NCI-H1105 (cell line): ENCODE results near the gene GADD45G.

Experiments
- DNase-seq: peaks from one replicate; lab custom pipeline; 2025; lab: John Stamatoyannopoulos, UW

Gene GADD45G

GRCh38 chr9:89592963-89593726, 11.7 kb upstream of the GADD45G start:
- DNase-seq = no peak

GRCh38 chr9:89593727-89594427, 10.9 kb upstream of the GADD45G start:
- peak; percentile 23 for DNase-seq

DNA sequence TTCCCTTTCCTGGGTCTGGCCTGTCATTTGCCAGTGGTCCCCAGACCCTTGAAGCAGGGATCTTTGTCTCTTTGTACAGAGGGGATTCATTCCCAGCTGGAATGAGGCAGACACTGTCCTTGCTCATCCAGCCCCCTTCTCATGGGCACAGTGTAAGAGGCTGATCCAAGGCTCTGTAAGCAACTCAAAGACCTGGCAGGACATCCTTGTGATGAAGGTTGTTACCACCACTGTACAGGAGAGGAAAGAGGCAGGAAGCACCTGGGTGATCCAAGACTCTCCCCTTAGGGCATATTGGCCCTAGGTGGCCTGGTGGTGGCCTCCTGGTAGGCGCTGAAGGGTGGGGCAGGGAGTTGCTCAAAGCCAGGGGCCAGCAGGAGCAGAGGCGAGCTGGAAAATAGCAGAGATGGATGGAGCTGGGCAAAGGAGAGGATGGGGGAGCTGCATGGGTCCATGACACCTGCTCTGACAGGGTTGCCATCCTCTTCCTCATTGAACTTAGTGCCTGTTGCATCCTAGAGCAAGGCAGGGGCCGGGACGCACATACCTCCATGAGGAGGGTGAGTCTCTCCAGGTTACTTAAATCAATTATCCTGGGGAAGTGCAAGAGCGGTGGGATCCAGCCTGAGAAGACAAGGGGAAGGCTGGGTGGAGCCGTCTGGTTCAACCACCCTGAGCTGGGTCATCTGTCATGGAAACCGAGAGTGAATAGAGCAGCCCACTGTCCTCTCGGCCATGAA, 9.8 kb upstream of the GADD45G start:
- no peak for DNase-seq

- DNase-seq = no peak
Observed at GRCh38 chr9:89595646-89596045, 9.2 kb upstream of the GADD45G start.

DNA sequence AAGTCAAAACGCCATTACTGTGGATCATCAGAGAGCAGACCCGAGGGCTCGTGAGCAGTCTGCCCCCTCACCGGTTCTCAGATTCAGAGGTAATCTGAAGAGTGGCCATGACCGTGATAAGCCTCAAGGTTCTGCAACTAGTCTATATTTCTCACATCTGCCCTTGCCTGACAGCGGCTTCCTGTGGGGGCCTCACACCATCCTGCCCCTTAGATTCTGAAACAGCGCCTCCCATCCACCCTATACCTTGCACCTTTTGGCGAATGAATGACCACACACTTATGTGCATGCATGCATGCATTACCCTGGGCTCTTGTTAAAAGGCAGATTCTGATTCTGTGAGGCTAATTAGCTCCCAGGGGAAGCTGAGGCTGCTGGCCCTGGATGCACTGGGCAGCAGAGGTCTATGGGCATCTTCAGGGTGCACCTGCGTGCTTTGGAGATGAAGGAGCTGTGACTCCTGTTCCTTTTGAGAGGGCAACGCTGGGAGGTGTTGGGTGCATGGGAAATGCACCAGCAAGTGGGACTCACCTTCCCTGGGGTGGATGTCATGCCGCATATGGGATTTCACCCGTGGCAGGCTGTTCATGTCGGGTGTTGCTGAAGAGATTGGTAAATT, 7.8 kb upstream of the GADD45G start:
- DNase-seq = no peak

- DNase-seq = no peak
Observed at GRCh38 chr9:89597711-89598362, 7.0 kb upstream of the GADD45G start.

DNA sequence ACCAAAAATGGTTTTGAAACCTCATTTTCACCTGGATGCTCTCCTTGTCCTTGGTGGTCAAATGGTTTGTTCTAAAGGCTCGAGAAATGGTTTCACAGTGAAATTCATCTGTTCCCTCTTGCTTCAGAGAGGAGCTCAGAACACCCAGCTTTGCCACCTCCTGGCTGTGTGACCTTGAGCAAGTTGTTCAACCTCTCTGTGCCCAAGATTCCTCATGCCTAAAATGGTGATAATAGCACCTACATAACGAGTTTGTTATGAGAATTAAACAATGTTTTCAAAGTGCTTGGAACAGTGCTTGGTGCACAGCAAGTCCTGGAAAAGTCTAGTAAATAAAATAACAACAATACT, 6.5 kb upstream of the GADD45G start:
- no peak for DNase-seq

GRCh38 chr9:89598926-89599325, 5.9 kb upstream of the GADD45G start:
- DNase-seq = no peak

DNA sequence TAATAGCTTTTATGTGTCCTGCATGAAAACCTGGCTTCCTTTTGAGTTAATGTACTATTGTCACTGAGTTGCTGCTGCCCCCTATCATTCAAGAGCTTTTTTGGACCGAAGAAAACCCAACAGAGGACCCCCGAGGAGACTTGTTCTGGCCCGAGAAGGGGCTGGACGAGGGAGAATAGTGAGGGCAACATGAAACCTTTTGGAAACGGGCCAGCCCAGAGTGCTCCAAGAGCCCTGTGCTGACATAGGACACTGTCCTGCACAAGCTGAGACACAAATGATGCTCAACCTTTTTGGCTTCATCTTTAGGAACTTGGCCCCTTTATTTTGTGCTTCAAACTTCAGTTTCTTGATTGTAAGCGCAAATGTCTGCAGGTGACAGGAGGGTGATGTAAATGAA, 4.0 kb upstream of the GADD45G start:
- DNase-seq = no peak

DNA sequence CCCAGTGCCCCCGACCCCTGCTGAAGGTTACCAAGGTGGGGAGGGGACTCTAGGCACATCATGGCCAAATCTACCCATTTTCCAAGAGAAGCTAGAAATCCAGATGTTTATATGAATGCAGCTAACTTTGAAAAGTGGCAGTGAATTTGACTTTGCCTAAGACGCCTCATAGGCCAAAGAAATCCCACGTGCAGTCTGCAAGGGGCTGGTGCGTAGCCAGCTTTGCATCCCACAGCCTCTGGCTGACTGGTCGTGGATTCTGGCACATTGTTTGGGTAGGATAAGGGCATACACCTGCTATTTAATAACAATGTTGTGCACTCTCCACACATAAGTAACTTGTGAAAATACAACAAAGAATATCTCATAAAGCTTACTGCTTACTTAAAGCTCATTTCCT, 3.5 kb upstream of the GADD45G start:
- DNase-seq = no peak

GRCh38 chr9:89601856-89602562, 2.8 kb upstream of the GADD45G start:
- no peak for DNase-seq

DNA sequence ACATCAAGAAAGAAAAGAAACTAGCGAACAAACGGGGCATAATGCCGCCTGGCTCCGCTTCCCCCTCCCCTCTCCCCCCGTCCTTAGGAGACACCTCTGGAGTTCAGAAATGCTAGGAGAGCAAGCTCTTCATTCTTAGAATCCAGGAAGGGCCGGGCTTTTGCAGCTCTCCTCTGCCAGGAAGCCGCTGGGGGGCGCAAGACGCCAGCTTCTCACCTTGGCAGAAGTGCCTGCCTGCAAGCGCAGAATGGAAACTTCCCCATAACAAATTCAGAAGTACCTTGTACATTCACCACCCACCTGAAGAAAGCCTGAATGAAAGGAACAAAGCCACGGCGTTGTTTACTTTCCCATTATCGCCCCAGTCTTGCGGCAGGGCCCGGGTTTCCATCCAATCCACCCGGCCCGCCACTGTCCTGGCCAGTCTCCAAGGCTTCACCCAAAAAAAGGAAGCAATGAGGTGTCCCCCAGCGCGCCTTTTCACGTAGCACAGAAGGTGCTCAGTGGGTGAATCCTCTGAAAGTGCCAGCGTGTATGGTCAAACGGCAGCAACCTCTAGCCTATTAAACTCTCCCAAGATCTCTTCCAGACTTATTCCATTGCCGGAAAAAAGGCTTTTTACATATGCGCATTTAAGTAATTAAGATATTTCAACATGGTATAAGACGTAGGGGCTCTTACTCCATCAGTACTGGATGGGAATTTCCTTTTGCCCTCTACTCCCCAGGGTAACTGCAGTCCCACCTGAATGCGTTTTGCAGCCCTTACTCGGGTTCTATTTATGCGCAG, 1.6 kb upstream of the GADD45G start:
- peak; percentile 92 for DNase-seq

GRCh38 chr9:89603767-89604665, 796 bp upstream of the GADD45G start:
- DNase-seq = peak; percentile 92

DNA sequence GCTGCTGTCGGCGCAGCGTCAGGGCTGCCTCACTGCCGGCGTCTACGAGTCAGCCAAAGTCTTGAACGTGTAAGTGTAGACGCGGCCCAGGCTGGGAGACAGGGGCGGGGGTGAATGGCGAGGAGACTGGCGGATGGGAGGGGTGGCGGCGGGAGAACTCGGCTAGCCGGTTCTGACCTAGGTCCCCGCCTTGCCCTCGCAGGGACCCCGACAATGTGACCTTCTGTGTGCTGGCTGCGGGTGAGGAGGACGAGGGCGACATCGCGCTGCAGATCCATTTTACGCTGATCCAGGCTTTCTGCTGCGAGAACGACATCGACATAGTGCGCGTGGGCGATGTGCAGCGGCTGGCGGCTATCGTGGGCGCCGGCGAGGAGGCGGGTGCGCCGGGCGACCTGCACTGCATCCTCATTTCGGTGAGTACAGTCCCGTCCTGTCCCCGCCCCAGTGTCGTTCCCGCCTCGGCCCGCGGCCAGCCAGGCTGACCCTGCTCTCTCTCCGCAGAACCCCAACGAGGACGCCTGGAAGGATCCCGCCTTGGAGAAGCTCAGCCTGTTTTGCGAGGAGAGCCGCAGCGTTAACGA, 745 bp downstream of the GADD45G start:
- DNase-seq = peak; percentile 28

DNA sequence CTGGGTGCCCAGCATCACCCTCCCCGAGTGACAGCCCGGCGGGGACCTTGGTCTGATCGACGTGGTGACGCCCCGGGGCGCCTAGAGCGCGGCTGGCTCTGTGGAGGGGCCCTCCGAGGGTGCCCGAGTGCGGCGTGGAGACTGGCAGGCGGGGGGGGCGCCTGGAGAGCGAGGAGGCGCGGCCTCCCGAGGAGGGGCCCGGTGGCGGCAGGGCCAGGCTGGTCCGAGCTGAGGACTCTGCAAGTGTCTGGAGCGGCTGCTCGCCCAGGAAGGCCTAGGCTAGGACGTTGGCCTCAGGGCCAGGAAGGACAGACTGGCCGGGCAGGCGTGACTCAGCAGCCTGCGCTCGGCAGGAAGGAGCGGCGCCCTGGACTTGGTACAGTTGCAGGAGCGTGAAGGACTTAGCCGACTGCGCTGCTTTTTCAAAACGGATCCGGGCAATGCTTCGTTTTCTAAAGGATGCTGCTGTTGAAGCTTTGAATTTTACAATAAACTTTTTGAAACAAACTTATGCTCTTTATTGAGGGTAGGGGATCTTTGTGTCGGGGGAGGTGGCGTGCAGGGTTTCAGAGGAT, 1.3 kb downstream of the GADD45G start:
- no peak for DNase-seq

GRCh38 chr9:89606624-89607311, 2.0 kb downstream of the GADD45G start:
- no peak for DNase-seq

DNA sequence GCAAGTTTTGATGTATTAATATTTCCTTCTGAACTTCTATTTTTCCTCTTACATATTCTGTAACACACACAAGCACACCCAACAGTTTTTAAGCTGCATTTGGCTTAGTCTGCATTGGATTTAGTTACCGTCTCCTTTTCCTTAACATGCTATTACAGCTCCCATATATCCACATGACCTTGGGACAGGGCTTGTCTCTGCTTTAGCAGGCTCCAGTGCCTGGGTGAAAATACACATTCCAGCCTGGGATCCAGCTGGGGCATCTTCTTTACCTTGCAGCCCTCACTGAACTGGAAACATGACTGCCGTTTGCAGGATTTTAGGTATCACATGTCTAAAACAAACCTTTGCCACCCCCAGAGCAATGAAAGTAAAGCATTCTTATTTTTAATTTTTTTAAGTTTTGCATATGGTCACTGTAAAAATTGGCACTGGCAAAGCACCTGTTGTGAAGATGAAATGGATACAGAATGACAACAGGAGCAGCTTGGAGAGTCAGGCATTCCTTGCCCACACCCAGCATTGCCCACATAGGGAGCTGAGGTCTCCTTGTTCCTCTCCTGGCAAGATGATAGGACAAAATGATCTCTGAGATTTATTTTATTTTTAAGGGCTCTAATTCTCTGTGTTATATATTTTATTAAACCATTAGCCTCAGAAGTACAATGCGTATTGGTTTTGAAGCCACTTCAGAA, 4.0 kb downstream of the GADD45G start:
- no peak for DNase-seq
